Activated naive CD4-positive, alpha-beta T cell treated with anti-CD3 and anti-CD28 coated beads, Interleukin-2, amount 50 U/mL, for 72 hours (primary cell): ENCODE data around the gene RASA2. TPM values are rescaled to one million over a fixed set of nuclear protein-coding genes. Genes with fewer than 3 reads are reported as not detected.

Source experiments
- ATAC-seq, 2 donors: fragments of 150-1000 bp; cut with Tn5 transposase; 2 replicates each; pipeline ENCODE4 v1.10.0; 2021; ENCODE audit warnings: mild to moderate bottlenecking in 2 of 2, moderate library complexity in 2 of 2
- DNase-seq, 2 donors: peaks; one replicate each; pipeline ENCODE4 v3.0.0; 2021 to 2022; ENCODE audit warnings: low spot score in 2 of 2
- H3K27ac Mint-ChIP-seq, 2 donors: one replicate each; pipeline ENCODE4 v1.8.0; 2022; ENCODE audit warnings: mild to moderate bottlenecking in 2 of 2, mixed read lengths in 2 of 2
- H3K36me3 Mint-ChIP-seq, 2 donors: one replicate each; pipeline ENCODE4 v1.8.0; 2022; ENCODE audit warnings: mixed read lengths in 2 of 2
- H3K9me3 Mint-ChIP-seq, 2 donors: one replicate each; pipeline ENCODE4 v1.8.0; 2022; ENCODE audit warnings: mixed read lengths in 2 of 2
- total RNA-seq, 2 donors: library from RNA; stranded (reverse); gene quantifications; one replicate each; pipeline ENCODE4 v1.2.3, GENCODE V29; 2022

Gene RASA2
- total RNA-seq, 2 donors from 2014 or later = 27.1 to 31.1 TPM

DNA sequence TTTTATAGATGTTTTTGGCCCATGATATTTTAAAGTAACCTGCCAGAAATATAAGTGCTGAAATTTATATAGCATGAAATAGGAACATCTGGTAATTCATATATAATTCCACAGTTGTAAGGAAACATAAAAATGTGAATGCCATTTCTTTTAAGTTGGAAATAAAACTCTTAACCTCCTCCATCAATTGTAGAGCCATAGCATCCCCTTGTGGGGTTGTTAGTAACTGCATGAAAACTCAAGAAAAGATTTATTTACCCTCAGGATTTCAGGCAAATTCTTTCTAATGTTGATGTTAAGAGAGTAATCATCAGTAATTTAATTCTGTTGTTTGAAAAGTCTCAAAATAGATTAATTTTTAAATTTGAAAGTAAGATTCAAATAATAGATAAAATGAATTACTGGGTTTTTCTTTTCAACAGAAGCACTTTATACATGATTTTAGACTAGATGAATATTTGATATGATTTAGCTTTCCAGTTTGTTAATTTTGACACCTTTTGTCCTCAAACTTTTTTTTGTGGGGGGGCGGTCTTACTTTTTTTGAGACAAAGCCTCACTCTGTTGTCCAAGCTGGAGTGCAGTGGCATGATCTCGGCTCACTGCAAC, 74.7 kb downstream of the RASA2 start:
- Mint-ChIP-seq H3K9me3 (no peaks in the 10 kb centered on the region), H3K36me3 (peaks cover 6 to 10% of the 10 kb centered on the region in 2 donors), H3K27ac (no peak overlapping the region)
- DNase-seq (peak in 1 of 2 donors; percentile 54), ATAC-seq (no peak)

DNA sequence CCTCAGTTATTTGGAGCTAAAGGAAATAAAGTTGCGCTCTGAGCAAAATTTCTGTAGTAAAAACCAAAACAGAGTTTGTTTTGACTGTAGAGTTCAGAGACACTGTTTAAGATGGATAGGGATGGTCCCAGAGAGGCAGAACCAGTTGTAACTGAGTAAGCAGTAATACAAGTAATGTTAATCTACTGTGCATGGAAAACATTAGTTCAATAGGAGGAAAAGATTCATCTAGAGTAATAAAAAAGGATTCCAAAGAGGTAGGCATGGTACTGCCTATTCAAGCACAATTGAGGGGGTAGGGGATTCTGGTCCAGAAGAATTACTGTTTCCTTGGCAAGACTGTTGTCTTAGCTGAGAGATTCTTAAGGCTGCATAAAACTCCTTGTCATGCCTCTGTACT, 77.4 kb downstream of the RASA2 start:
- Mint-ChIP-seq H3K9me3 (no peaks in the 10 kb centered on the region), H3K27ac (no peak overlapping the region), H3K36me3 (peaks cover 6 to 10% of the 10 kb centered on the region in 2 donors)
- ATAC-seq (no peak), DNase-seq (no peak)

DNA sequence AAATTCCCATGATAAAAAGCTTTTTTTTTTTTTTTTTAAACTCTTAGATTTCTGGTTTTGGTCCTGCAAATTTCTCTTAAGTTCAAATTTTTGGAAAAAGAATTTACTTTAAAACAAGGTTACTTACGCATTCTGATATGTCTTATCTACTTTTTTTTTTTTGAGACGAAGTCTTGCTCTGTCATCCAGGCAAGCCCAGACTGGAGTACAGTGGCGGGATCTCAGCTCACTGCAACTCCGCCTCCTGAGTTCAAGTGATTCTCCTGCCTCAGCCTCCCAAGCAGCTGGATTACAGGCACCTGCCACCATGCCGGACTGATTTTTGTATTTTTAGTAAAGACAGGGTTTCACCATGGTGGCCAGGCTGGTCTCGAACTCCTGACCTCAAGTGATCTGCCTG, 83.2 kb downstream of the RASA2 start:
- Mint-ChIP-seq H3K36me3 (peaks cover 6 to 8% of the 10 kb centered on the region in 2 donors), H3K9me3 (no peaks in the 10 kb centered on the region), H3K27ac (peak overlapping the region in 1 of 2 donors; percentile 55)
- no peak for DNase-seq
- ATAC-seq = no peak

- DNase-seq = no peak
- Mint-ChIP-seq H3K36me3 (peaks cover 0 to 6% of the 10 kb centered on the region in 2 donors), H3K27ac (peak overlapping the region; percentile 37 to 52), H3K9me3 (no peaks in the 10 kb centered on the region)
- peak; percentile 37 to 62 for ATAC-seq
Observed at GRCh38 chr3:141575879-141576743, 89.3 kb downstream of the RASA2 start.

- ATAC-seq (no peak), DNase-seq (no peak)
- H3K36me3 Mint-ChIP-seq = peaks cover 0 to 6% of the 10 kb centered on the region in 2 donors
- no peaks in the 10 kb centered on the region for H3K9me3 Mint-ChIP-seq
- H3K27ac Mint-ChIP-seq = peak overlapping the region in 1 of 2 donors; percentile 52
Observed at GRCh38 chr3:141576744-141577052, 89.9 kb downstream of the RASA2 start.

DNA sequence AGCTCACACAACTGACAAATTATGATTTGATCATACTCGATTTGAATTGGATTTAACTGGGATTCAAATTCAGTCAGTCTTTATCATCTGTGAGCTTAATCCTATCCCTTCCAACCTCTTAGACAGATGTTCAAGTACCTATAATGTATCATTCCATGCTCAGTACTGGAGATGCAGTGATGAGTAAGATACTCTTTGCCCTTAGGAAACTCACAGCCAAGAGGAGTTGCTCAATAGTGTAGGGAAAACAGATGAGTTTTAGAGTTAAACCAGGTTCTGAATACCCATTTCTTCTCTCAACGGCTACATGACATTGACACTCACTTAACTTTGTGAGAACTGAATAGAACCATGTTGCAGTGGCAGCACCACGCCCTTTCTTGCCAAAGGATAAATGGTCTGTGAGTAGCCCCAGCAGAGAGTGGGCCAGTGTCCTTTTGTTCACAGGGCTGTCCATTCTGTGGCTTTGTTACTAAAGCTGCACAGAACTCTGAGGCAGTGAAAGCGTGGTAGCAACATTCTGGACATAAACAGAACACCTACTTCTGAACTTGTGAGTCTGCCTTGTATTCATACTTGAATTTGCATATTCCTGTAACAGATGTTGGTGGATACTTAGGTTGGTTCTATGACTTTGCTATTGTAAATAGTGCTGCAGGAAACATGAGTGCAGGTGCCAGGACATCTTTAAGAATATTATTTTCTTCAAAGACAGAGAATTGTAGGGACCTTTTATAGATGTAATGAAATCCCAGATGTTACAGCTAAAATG, 91.6 kb downstream of the RASA2 start:
- DNase-seq = no peak
- Mint-ChIP-seq H3K9me3 (no peaks in the 10 kb centered on the region), H3K36me3 (peaks cover 0 to 6% of the 10 kb centered on the region in 2 donors), H3K27ac (no peak overlapping the region)
- no peak for ATAC-seq

DNA sequence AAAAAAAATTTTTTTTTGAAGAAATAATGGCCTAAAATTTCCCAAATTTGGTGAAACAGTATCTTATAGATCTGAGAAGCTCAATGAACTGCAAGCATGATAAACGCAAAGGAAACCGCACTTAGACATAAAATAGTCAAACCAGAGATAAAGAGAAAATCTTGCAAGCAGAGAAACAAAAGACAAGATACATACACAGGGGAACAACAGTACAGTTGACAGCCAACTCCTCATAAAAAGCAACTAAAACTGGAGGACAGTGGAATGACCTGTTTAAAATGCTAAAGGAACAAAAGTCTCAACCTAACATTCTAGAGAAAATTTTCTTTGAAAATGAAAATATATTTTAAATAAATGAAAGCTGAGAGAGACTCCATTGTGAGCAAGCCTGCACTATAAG, 107.5 kb downstream of the RASA2 start:
- DNase-seq (no peak), ATAC-seq (no peak)
- Mint-ChIP-seq H3K9me3 (peaks cover 0 to 11% of the 10 kb centered on the region in 2 donors), H3K36me3 (peaks cover 32 to 64% of the 10 kb centered on the region in 2 donors), H3K27ac (no peak overlapping the region)

GRCh38 chr3:141597931-141598330, 111.1 kb downstream of the RASA2 start:
- Mint-ChIP-seq H3K36me3 (peaks cover 38 to 54% of the 10 kb centered on the region in 2 donors), H3K27ac (no peak overlapping the region), H3K9me3 (peaks cover 5 to 8% of the 10 kb centered on the region in 2 donors)
- ATAC-seq (no peak), DNase-seq (no peak)

DNA sequence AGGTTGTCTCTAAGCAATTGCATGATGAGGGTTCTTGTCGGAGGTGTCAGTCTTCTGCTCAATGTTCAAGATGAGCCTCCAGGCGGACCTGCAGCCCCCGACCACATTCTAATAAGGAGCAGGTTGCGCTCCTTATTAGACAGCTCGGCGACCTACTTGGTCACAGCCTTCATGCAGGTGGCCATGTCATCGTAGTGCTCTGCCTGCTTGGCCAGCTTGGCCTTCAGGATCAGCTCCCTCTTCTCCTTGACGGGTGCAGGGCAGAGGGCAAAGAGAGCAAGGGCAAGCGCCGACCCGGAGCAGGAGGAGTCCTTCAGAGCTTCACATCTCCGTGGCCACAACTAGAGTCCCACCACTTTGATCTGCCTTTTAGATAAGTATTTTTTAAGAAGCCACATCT, 113.5 kb downstream of the RASA2 start:
- ATAC-seq (no peak), DNase-seq (no peak)
- Mint-ChIP-seq H3K27ac (peak overlapping the region; percentile 12 to 32), H3K9me3 (peaks cover 3 to 5% of the 10 kb centered on the region in 2 donors), H3K36me3 (peaks cover 26 to 34% of the 10 kb centered on the region in 2 donors)

- DNase-seq (no peak), ATAC-seq (no peak)
- peak overlapping the region in 1 of 2 donors; percentile 44 for H3K27ac Mint-ChIP-seq
- H3K36me3 Mint-ChIP-seq = peaks cover 20 to 27% of the 10 kb centered on the region in 2 donors
- H3K9me3 Mint-ChIP-seq = peaks cover 3 to 5% of the 10 kb centered on the region in 2 donors
Observed at GRCh38 chr3:141602706-141603105, 115.9 kb downstream of the RASA2 start.

DNA sequence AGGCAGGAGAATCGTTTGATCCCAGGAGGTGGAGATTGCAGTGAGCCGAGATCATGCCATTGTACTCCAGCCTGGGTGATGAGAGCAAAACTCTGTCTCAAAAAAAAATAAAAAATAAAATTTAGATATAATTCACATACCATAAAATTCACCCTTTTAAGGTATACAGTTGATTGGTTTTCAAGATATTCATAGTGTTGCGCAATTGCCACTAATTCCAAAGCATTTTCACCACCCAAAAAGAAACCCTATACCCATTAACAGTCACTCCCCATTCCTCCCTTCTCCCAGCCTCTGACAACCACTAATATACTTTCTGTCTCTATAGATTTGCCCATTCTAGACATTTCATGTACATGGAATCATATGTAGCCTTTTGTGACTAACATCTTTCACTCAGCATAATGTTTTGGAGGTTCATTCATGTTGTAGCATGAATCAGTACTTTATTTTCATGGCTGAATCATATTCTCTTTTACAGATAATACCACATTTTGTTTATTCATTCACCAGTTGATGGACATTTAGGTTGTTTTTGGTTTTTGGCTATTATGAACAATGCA, 116.7 kb downstream of the RASA2 start:
- DNase-seq (no peak), ATAC-seq (peak; percentile 41 to 58)
- peaks cover 22 to 26% of the 10 kb centered on the region in 2 donors for H3K36me3 Mint-ChIP-seq
- H3K27ac Mint-ChIP-seq = peak overlapping the region in 1 of 2 donors; percentile 42
- peaks cover 3 to 5% of the 10 kb centered on the region in 2 donors for H3K9me3 Mint-ChIP-seq

DNA sequence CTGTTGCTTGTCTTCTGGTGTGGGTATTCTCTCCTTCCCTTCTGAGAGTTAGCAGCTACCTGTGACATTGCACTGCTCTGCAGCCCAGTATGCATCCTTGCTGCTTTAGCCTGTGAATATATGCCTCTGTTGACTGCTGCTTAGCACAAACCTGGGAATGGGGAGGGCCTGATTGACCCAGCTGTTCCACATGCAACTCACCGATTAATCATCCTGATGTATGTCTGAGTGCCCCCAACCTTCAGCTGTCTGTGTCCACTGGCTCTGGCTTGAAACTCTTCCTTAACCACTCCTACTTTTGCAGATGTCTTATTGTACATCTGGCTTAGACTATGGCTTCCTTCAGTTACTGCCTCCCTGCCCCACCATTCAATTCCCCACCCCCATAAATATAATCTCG, 119.1 kb downstream of the RASA2 start:
- Mint-ChIP-seq H3K36me3 (peaks cover 7 to 10% of the 10 kb centered on the region in 2 donors), H3K9me3 (no peaks in the 10 kb centered on the region), H3K27ac (peak overlapping the region in 1 of 2 donors; percentile 58)
- ATAC-seq (peak in 1 of 2 donors; percentile 5), DNase-seq (no peak)

- DNase-seq = no peak
- ATAC-seq = no peak
Observed at GRCh38 chr3:141608438-141608837, 121.6 kb downstream of the RASA2 start.

DNA sequence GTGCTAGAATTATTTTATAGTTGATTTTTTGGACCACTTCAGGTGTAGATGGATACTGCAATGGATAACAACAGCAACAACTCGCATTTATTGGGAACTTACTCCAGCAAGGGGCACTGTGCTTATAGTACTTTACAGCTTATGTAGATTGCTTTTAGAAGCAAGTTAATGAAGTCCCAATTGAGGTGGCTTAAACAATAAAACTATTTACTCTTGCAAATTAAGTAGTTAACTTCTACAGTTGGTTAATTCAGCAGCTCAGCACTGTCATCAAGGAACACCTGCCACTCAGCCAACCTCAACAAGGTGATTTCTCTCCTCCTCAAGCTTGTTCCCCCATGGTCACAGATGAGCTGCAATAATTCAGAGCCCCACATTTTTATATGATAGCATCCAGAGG, 124.1 kb downstream of the RASA2 start:
- ATAC-seq = no peak
- H3K9me3 Mint-ChIP-seq = no peaks in the 10 kb centered on the region
- no peak overlapping the region for H3K27ac Mint-ChIP-seq
- peaks cover 7% of the 10 kb centered on the region in 2 donors for H3K36me3 Mint-ChIP-seq
- no peak for DNase-seq

More at GRCh38 chr3:141608438-141608837, 121.6 kb downstream of the RASA2 start:
- Mint-ChIP-seq H3K36me3 (peaks cover 7 to 11% of the 10 kb centered on the region in 2 donors), H3K27ac (peak overlapping the region in 1 of 2 donors; percentile 35), H3K9me3 (no peaks in the 10 kb centered on the region)

- peak overlapping the region; percentile 40 to 61 for H3K27ac Mint-ChIP-seq
- no peak for DNase-seq
- H3K36me3 Mint-ChIP-seq = no peaks in the 10 kb centered on the region
- no peak for ATAC-seq
- H3K9me3 Mint-ChIP-seq = no peaks in the 10 kb centered on the region
Observed at GRCh38 chr3:141618103-141618910, 131.5 kb downstream of the RASA2 start.

- H3K27ac Mint-ChIP-seq = no peak overlapping the region
- ATAC-seq = no peak
- no peaks in the 10 kb centered on the region for H3K36me3 Mint-ChIP-seq
- DNase-seq = no peak
- no peaks in the 10 kb centered on the region for H3K9me3 Mint-ChIP-seq
Observed at GRCh38 chr3:141618938-141619337, 132.1 kb downstream of the RASA2 start.
